ENCODE data around the gene DUOX1.

Gene DUOX1

DNA sequence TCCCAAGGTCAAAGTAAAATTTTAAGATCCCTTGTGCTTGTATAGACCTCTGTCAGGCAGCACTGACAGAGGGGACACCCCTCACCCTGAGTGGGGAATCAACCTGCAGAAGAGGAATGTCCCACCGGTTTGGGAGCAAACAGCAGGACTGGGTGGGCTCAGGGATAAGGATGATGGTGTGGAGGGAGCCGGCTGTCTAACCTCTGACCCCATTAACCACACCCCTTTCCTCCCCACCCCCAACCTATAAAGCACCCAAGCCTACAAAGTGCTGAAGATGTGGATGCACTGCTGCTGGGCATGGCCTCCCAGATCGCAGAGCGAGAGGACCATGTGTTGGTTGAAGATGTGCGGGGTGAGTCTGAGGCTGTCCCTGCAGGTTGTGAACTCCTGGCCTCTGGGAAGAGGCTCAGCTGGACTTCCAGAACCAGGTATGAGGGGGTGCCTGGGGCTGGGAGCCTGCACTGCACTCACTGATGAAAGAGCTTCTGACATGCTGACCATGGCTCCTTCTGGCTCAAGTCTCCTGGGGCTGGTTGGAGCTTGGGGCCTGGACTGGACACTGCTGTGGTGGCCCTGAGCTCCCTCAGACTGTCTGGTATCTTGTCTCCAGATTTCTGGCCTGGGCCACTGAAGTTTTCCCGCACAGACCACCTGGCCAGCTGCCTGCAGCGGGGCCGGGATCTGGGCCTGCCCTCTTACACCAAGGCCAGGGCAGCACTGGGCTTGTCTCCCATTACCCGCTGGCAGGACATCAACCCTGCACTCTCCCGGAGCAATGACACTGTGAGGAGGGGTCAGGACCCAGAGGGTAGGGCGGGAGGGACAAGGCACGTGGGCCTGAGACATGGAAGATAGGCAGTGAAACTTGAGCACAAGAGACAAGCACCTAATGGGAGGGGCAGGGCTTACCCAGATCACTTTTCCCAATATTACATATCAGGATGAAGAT lies 9.3 kb downstream of the DUOX1 start:
- Mint-ChIP-seq H3K9me3 (no peaks in the 10 kb centered on the region), H3K4me3 (no peak overlapping the region)
- no peak for ATAC-seq

DNA sequence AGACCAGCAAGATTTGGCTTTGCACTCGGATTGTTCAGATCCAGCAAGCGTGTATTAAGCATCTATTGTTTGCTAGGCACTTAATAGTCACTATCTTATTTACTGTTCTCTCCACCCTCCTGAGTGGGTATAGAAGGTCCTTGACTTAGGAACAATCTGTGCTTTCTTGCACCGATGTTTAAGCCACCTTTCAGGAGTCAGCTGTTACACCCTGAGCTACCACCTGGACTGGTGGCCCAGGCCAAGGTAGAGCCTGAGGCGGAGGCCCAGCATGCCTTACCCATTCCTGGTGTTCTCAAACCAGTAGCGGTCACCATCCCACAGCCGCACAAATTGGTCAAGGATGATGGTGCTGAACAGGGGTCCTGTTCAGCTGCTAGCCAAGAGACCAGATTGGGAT lies 10.0 kb downstream of the DUOX1 start:
- H3K9me3 Mint-ChIP-seq = no peaks in the 10 kb centered on the region
- H3K4me1 Mint-ChIP-seq = peaks cover 8% of the 10 kb centered on the region

More for the DNA sequence above, 9.3 kb downstream of the DUOX1 start:
- Mint-ChIP-seq H3K27ac (no peak overlapping the region), H3K36me3 (ENCODE audit: low read depth) (no peaks in the 10 kb centered on the region), H3K27me3 (peaks cover 21% of the 10 kb centered on the region), H3K4me1 (peaks cover 8% of the 10 kb centered on the region)
- DNase-seq = no peak

DNA sequence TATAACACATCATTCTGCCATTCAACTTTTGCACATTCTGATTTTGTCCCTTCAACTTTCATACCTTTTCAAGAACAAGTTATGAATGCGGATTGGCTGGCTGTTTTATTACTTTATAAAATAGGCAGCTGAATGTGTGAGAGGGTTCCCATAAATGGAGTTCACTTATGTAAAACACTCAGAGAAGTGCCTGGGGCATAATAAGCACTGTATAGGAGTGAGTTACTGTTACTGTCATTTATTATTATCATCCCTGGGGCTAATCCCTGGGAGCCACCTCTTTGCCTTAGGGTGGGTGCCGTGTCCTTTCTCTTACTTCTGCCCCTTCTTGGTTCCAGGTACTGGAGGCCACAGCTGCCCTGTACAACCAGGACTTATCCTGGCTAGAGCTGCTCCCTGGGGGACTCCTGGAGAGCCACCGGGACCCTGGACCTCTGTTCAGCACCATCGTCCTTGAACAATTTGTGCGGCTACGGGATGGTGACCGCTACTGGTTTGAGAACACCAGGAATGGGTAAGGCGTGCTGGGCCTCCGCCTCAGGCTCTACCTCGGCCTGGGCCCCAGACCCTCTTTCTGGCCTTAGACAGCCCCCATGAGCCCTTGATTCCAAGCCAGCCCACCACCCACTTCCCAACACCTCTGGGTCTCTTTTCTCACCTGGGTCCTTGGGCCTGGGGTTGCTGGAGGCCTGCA lies 10.9 kb downstream of the DUOX1 start:
- DNase-seq = no peak
- ATAC-seq = no peak
- H3K27ac Mint-ChIP-seq = no peak overlapping the region
- no peak overlapping the region for H3K4me3 Mint-ChIP-seq
- no peaks in the 10 kb centered on the region for H3K36me3 Mint-ChIP-seq (ENCODE audit: low read depth)
- H3K4me1 Mint-ChIP-seq = peaks cover 5% of the 10 kb centered on the region
- H3K9me3 Mint-ChIP-seq = no peaks in the 10 kb centered on the region
- H3K27me3 Mint-ChIP-seq = peaks cover 12% of the 10 kb centered on the region

More for the DNA sequence above, 10.0 kb downstream of the DUOX1 start:
- ATAC-seq = no peak
- Mint-ChIP-seq H3K27ac (no peak overlapping the region), H3K4me3 (no peak overlapping the region), H3K27me3 (peaks cover 14% of the 10 kb centered on the region), H3K36me3 (ENCODE audit: low read depth) (no peaks in the 10 kb centered on the region)
- DNase-seq = no peak

- Mint-ChIP-seq H3K27ac (no peak overlapping the region), H3K36me3 (ENCODE audit: low read depth) (no peaks in the 10 kb centered on the region), H3K27me3 (peaks cover 7% of the 10 kb centered on the region), H3K9me3 (no peaks in the 10 kb centered on the region), H3K4me1 (peaks cover 1% of the 10 kb centered on the region), H3K4me3 (no peak overlapping the region)
- DNase-seq (no peak), ATAC-seq (no peak)
Observed at GRCh38 chr15:45141386-45141785, 11.6 kb downstream of the DUOX1 start.

DNA sequence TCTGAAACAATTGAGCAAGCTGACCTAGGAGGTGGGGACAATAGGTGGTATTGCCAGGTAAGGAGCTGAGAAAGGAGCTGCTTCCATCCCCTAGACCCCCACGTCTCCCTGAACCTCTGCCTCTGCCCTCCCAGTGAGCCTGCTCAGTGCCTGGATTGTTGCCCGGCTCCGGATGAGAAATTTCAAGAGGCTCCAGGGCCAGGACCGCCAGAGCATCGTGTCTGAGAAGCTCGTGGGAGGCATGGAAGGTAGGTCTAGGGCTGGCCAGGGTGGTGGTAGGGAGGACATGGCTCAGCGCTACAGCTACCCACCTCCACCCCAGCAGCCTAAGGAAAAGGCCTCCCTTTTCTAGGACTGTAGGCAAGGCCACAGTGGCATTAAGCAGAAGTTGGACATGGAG lies 13.3 kb downstream of the DUOX1 start:
- Mint-ChIP-seq H3K4me1 (no peaks in the 10 kb centered on the region), H3K36me3 (ENCODE audit: low read depth) (no peaks in the 10 kb centered on the region)

DNA sequence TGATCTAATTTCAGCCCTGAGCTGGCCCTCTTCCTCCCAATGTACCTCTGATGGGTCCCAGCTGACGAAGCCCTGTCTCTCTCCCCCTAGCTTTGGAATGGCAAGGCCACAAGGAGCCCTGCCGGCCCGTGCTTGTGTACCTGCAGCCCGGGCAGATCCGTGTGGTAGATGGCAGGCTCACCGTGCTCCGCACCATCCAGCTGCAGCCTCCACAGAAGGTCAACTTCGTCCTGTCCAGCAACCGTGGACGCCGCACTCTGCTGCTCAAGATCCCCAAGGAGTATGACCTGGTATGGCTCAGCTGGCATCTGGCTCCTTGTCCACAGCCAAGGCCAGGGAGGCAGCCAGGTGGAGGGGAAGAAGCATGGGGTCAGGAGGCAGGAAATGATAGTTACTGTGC lies 14.2 kb downstream of the DUOX1 start:
- Mint-ChIP-seq H3K4me3 (no peak overlapping the region), H3K27ac (no peak overlapping the region), H3K9me3 (no peaks in the 10 kb centered on the region), H3K27me3 (no peaks in the 10 kb centered on the region), H3K4me1 (no peaks in the 10 kb centered on the region), H3K36me3 (ENCODE audit: low read depth) (no peaks in the 10 kb centered on the region)
- no peak for DNase-seq
- ATAC-seq = no peak

More for the DNA sequence above, 13.3 kb downstream of the DUOX1 start:
- H3K4me3 Mint-ChIP-seq = no peak overlapping the region
- no peak for DNase-seq
- H3K27me3 Mint-ChIP-seq = no peaks in the 10 kb centered on the region
- ATAC-seq = no peak
- H3K9me3 Mint-ChIP-seq = no peaks in the 10 kb centered on the region
- no peak overlapping the region for H3K27ac Mint-ChIP-seq

- Mint-ChIP-seq H3K9me3 (no peaks in the 10 kb centered on the region), H3K4me1 (no peaks in the 10 kb centered on the region), H3K27me3 (no peaks in the 10 kb centered on the region), H3K36me3 (ENCODE audit: low read depth) (no peaks in the 10 kb centered on the region), H3K4me3 (no peak overlapping the region), H3K27ac (no peak overlapping the region)
- DNase-seq (no peak), ATAC-seq (no peak)
Observed at GRCh38 chr15:45144775-45145174, 15.0 kb downstream of the DUOX1 start.

- Mint-ChIP-seq H3K27me3 (no peaks in the 10 kb centered on the region), H3K36me3 (ENCODE audit: low read depth) (no peaks in the 10 kb centered on the region), H3K4me3 (no peak overlapping the region), H3K27ac (no peak overlapping the region), H3K9me3 (no peaks in the 10 kb centered on the region), H3K4me1 (no peaks in the 10 kb centered on the region)
- ATAC-seq (no peak), DNase-seq (no peak)
Observed at GRCh38 chr15:45146405-45146804, 16.6 kb downstream of the DUOX1 start.

- no peak overlapping the region for H3K27ac Mint-ChIP-seq
- no peaks in the 10 kb centered on the region for H3K4me1 Mint-ChIP-seq
- H3K4me3 Mint-ChIP-seq = no peak overlapping the region
- no peaks in the 10 kb centered on the region for H3K9me3 Mint-ChIP-seq
- no peak for DNase-seq
- ATAC-seq = no peak
- H3K36me3 Mint-ChIP-seq (ENCODE audit: low read depth) = peaks cover 2% of the 10 kb centered on the region
- H3K27me3 Mint-ChIP-seq = no peaks in the 10 kb centered on the region
Observed at GRCh38 chr15:45147606-45148005, 17.8 kb downstream of the DUOX1 start.

GRCh38 chr15:45148076-45149059 lies 18.6 kb downstream of the DUOX1 start:
- Mint-ChIP-seq H3K36me3 (ENCODE audit: low read depth) (peaks cover 2% of the 10 kb centered on the region), H3K27me3 (no peaks in the 10 kb centered on the region), H3K9me3 (no peaks in the 10 kb centered on the region), H3K4me3 (no peak overlapping the region), H3K27ac (no peak overlapping the region), H3K4me1 (no peaks in the 10 kb centered on the region)
- DNase-seq (no peak), ATAC-seq (no peak)

GRCh38 chr15:45149060-45149459 lies 19.3 kb downstream of the DUOX1 start:
- no peaks in the 10 kb centered on the region for H3K27me3 Mint-ChIP-seq
- no peak overlapping the region for H3K4me3 Mint-ChIP-seq
- H3K27ac Mint-ChIP-seq = no peak overlapping the region
- no peak for ATAC-seq
- peaks cover 2% of the 10 kb centered on the region for H3K36me3 Mint-ChIP-seq (ENCODE audit: low read depth)
- no peaks in the 10 kb centered on the region for H3K9me3 Mint-ChIP-seq
- H3K4me1 Mint-ChIP-seq = no peaks in the 10 kb centered on the region
- DNase-seq = no peak

DNA sequence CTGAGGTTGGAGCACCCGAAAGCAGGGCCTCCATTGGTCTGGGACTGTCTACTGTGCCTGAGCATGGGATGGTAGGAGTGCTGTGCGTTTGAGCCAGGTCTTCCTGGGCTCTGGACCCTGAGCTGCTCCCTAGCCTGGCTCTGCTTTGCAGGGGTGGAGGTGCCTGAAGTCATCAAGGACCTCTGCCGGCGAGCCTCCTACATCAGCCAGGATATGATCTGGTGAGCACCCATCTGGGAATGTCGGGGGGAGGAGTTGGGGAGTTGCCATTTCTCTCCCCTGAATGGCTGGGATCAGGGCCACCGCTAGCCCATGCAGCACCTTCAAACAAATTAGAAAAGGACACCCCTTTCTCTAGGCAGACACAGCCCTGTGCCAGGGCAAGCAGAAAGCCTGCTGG lies 20.7 kb downstream of the DUOX1 start:
- Mint-ChIP-seq H3K27me3 (no peaks in the 10 kb centered on the region), H3K4me1 (no peaks in the 10 kb centered on the region), H3K4me3 (no peak overlapping the region), H3K9me3 (no peaks in the 10 kb centered on the region), H3K27ac (no peak overlapping the region), H3K36me3 (ENCODE audit: low read depth) (peaks cover 2% of the 10 kb centered on the region)
- ATAC-seq (no peak), DNase-seq (no peak)

- ATAC-seq = no peak
- no peaks in the 10 kb centered on the region for H3K9me3 Mint-ChIP-seq
- no peak for DNase-seq
- no peaks in the 10 kb centered on the region for H3K27me3 Mint-ChIP-seq
- no peaks in the 10 kb centered on the region for H3K4me1 Mint-ChIP-seq
- no peak overlapping the region for H3K4me3 Mint-ChIP-seq
- peaks cover 2% of the 10 kb centered on the region for H3K36me3 Mint-ChIP-seq (ENCODE audit: low read depth)
- no peak overlapping the region for H3K27ac Mint-ChIP-seq
Observed at GRCh38 chr15:45150997-45151396, 21.2 kb downstream of the DUOX1 start.

Data from activated naive CD8-positive, alpha-beta T cell treated with anti-CD3 and anti-CD28 coated beads, Interleukin-2, amount 50 U/mL, for 24 hours (primary cell).